Mesenchymal stem cell (in vitro differentiated cells and primary cell): ENCODE data around the gene LIG1.
"Not testable (repeated sequence)": the region's sequence is repeated elsewhere in the genome, so short reads cannot be mapped to it uniquely, and the experiment has no call there.

Source experiments
- DNase-seq: peaks from one replicate; pipeline ENCODE4 v3.0.0-alpha.2; 2013
- H2AFZ ChIP-seq: one replicate; pipeline ENCODE4 v1.6.1; 2013; ENCODE audit warnings: low read depth, mild to moderate bottlenecking, control low read depth, inconsistent platforms, low read length, moderate library complexity
- H2AK5ac ChIP-seq: 2 replicates; pipeline ENCODE4 v1.6.1; 2013; ENCODE audit warnings: low read length, moderate library complexity, mild to moderate bottlenecking, inconsistent platforms; ENCODE audit not compliant: severe bottlenecking
- H2BK120ac ChIP-seq: one replicate; pipeline ENCODE4 v1.6.1; 2013; ENCODE audit warnings: low read depth, mild to moderate bottlenecking, inconsistent platforms, low read length, moderate library complexity
- H2BK12ac ChIP-seq, 2 experiments: one replicate each; pipeline ENCODE4 v1.6.1; 2013; ENCODE audit warnings: inconsistent platforms in 2 of 2, low read length in 2 of 2, mild to moderate bottlenecking in 2 of 2, moderate library complexity in 2 of 2, control low read depth in 1 of 2
- H2BK15ac ChIP-seq: one replicate; pipeline ENCODE4 v1.6.1; 2013; ENCODE audit warnings: mild to moderate bottlenecking, low read depth, inconsistent platforms; ENCODE audit not compliant: poor library complexity, severe bottlenecking
- H2BK5ac ChIP-seq: 2 replicates; pipeline ENCODE4 v1.6.1; 2013; ENCODE audit warnings: low read depth, mild to moderate bottlenecking, low read length, control low read depth, inconsistent platforms; ENCODE audit not compliant: poor library complexity, severe bottlenecking
- H3K14ac ChIP-seq, 2 experiments: one replicate each; pipeline ENCODE4 v1.6.1; 2013; ENCODE audit warnings: inconsistent platforms in 2 of 2, low read length in 2 of 2, control low read depth in 1 of 2, mild to moderate bottlenecking in 1 of 2, moderate library complexity in 1 of 2
- H3K18ac ChIP-seq, 2 experiments: one replicate each; pipeline ENCODE4 v1.6.1; 2013; ENCODE audit warnings: inconsistent platforms in 2 of 2, low read length in 2 of 2, control low read depth in 1 of 2, low read depth in 1 of 2, mild to moderate bottlenecking in 1 of 2
- H3K23ac ChIP-seq, 2 experiments: one replicate each; pipeline ENCODE4 v1.6.1; 2013; ENCODE audit warnings: inconsistent platforms in 2 of 2, low read length in 2 of 2, mild to moderate bottlenecking in 2 of 2, moderate library complexity in 2 of 2, control low read depth in 1 of 2
- H3K27ac ChIP-seq: 2 replicates; pipeline ENCODE4 v1.5.1; 2013; ENCODE audit warnings: mild to moderate bottlenecking, moderate library complexity, low read length, control low read depth, inconsistent platforms; ENCODE audit not compliant: poor library complexity, severe bottlenecking
- H3K27me3 ChIP-seq, 2 experiments: 2 replicates each; pipeline versions ENCODE4 v1.6.1 to v1.7.0; 2013; ENCODE audit warnings: low read length in 2 of 2, mild to moderate bottlenecking in 2 of 2, moderate library complexity in 2 of 2, control low read depth in 1 of 2, inconsistent platforms in 1 of 2; ENCODE audit not compliant: control insufficient read depth in 1 of 2, insufficient read depth in 1 of 2
- H3K36me3 ChIP-seq, 2 experiments: 2 replicates each; pipeline versions ENCODE4 v1.6.1 to v1.7.0; 2013; ENCODE audit warnings: low read length in 2 of 2, control low read depth in 1 of 2, inconsistent platforms in 1 of 2, low read depth in 1 of 2, mild to moderate bottlenecking in 1 of 2; ENCODE audit not compliant: insufficient read depth in 2 of 2, control insufficient read depth in 1 of 2
- H3K4ac ChIP-seq, 2 experiments: one replicate each; pipeline ENCODE4 v1.6.1; 2013; ENCODE audit warnings: inconsistent platforms in 2 of 2, low read length in 2 of 2, mild to moderate bottlenecking in 2 of 2, moderate library complexity in 2 of 2, control low read depth in 1 of 2, low read depth in 1 of 2
- H3K4me1 ChIP-seq: 2 replicates; pipeline ENCODE4 v1.6.1; 2013; ENCODE audit warnings: low read depth, low read length, control low read depth; ENCODE audit not compliant: control insufficient read depth, insufficient read depth
- H3K4me2 ChIP-seq: 2 replicates; pipeline ENCODE4 v1.6.1; 2013; ENCODE audit warnings: low read length, mild to moderate bottlenecking, inconsistent platforms; ENCODE audit not compliant: poor library complexity, severe bottlenecking
- H3K4me3 ChIP-seq, 2 experiments: 2 replicates each; pipeline versions ENCODE4 v1.5.1 to v1.7.0; 2013; ENCODE audit warnings: low read length in 2 of 2, mild to moderate bottlenecking in 2 of 2, control low read depth in 1 of 2, low read depth in 1 of 2; ENCODE audit not compliant: insufficient read depth in 1 of 2
- H3K79me1 ChIP-seq: replicated peaks from 2 replicates; pipeline ENCODE4 v1.6.1; 2013; ENCODE audit warnings: mild to moderate bottlenecking, control low read depth, low read length, inconsistent platforms; ENCODE audit not compliant: poor library complexity, severe bottlenecking
- H3K9ac ChIP-seq: 2 replicates; pipeline ENCODE4 v1.7.0; 2013; ENCODE audit warnings: mild to moderate bottlenecking, low read length, moderate library complexity
- H3K9me3 ChIP-seq: 2 replicates; pipeline ENCODE4 v1.7.0; 2013; ENCODE audit warnings: mild to moderate bottlenecking, low read length; ENCODE audit not compliant: control insufficient read depth
- H4K8ac ChIP-seq: one replicate; pipeline ENCODE4 v1.6.1; 2013; ENCODE audit warnings: inconsistent platforms, mild to moderate bottlenecking, low read length, moderate library complexity
- H4K91ac ChIP-seq: one replicate; pipeline ENCODE4 v1.6.1; 2013; ENCODE audit warnings: mild to moderate bottlenecking, low read length, inconsistent platforms
- whole genome bisulfite sequencing: methylation state at CpG from one replicate; pipeline ENCODE4 v1.1.7; 2013; ENCODE audit warnings: mixed read lengths; 5-methylcytosine and 5-hydroxymethylcytosine counted together

The LIG1 gene

GRCh38 chr19:48091111-48091718 is 78.9 kb downstream of the LIG1 start:
- H3K36me3 ChIP-seq, H3K14ac ChIP-seq, H3K4me3 ChIP-seq, H3K4ac ChIP-seq, H3K27ac ChIP-seq, H2AFZ ChIP-seq, H4K8ac ChIP-seq, H2BK120ac ChIP-seq, H4K91ac ChIP-seq, H2BK15ac ChIP-seq, H2BK12ac ChIP-seq, H3K23ac ChIP-seq, H3K9ac ChIP-seq, H3K18ac ChIP-seq, H2BK5ac ChIP-seq, H3K4me2 ChIP-seq, H3K4me1 ChIP-seq, H3K79me1 ChIP-seq, H2AK5ac ChIP-seq: not testable (repeated sequence)
- DNase-seq, result peak; percentile 4
- H3K27me3 ChIP-seq, result peaks cover 29 to 79% of the 10 kb centered on the region in 2 experiments
- H3K9me3 ChIP-seq, result peaks cover 38% of the 10 kb centered on the region
- 74% methylated on average over 9 of the region's 13 CpGs for WGBS

GRCh38 chr19:48090281-48090802 is 79.8 kb downstream of the LIG1 start:
- WGBS, result 74% methylated on average over 5 of the region's 5 CpGs
- Histone ChIP-seq H2BK12ac (no peak overlapping the region), H2BK5ac (no peak overlapping the region), H2BK120ac (no peak overlapping the region), H3K14ac (no peak overlapping the region), H3K36me3 (no peaks in the 10 kb centered on the region), H3K27ac (no peak overlapping the region), H3K9me3 (peaks cover 45% of the 10 kb centered on the region), H3K4me2 (no peak overlapping the region), H4K8ac (no peak overlapping the region), H3K9ac (no peak overlapping the region), H2BK15ac (no peak overlapping the region), H3K4me3 (no peak overlapping the region), H3K18ac (no peak overlapping the region), H3K79me1 (no peaks in the 10 kb centered on the region), H3K4ac (no peak overlapping the region), H2AFZ (no peak overlapping the region), H2AK5ac (no peak overlapping the region), H4K91ac (no peak overlapping the region), H3K23ac (no peak overlapping the region), H3K27me3 (peaks cover 27 to 79% of the 10 kb centered on the region in 2 experiments), H3K4me1 (no peaks in the 10 kb centered on the region)
- no peak for DNase-seq

GRCh38 chr19:48088991-48089390 is 81.2 kb downstream of the LIG1 start:
- Histone ChIP-seq H3K27me3 (peaks cover 29 to 79% of the 10 kb centered on the region in 2 experiments), H3K9me3 (peaks cover 39% of the 10 kb centered on the region)
- 96% methylated on average over 3 of the region's 6 CpGs for WGBS
- not testable (repeated sequence) for H3K4me2 ChIP-seq, H3K14ac ChIP-seq, H3K18ac ChIP-seq, H2AFZ ChIP-seq, H4K91ac ChIP-seq, H2BK12ac ChIP-seq, H3K9ac ChIP-seq, H2BK15ac ChIP-seq, H2AK5ac ChIP-seq, DNase-seq, H2BK5ac ChIP-seq, H3K36me3 ChIP-seq, H3K27ac ChIP-seq, H2BK120ac ChIP-seq, H3K4me1 ChIP-seq, H3K4me3 ChIP-seq, H3K4ac ChIP-seq, H3K79me1 ChIP-seq, H3K23ac ChIP-seq, H4K8ac ChIP-seq

- H3K23ac ChIP-seq, result no peak overlapping the region
- no peak overlapping the region for H3K9ac ChIP-seq
- no peak overlapping the region for H3K4me2 ChIP-seq
- no peak overlapping the region for H2AK5ac ChIP-seq
- H3K79me1 ChIP-seq, result no peaks in the 10 kb centered on the region
- no peaks in the 10 kb centered on the region for H3K4me1 ChIP-seq
- H3K4me3 ChIP-seq, result no peak overlapping the region
- peaks cover 20 to 66% of the 10 kb centered on the region in 2 experiments for H3K27me3 ChIP-seq
- H3K27ac ChIP-seq, result no peak overlapping the region
- H3K9me3 ChIP-seq, result peaks cover 27% of the 10 kb centered on the region
- H3K14ac ChIP-seq, result no peak overlapping the region
- no peak overlapping the region for H3K18ac ChIP-seq
- no peak overlapping the region for H2BK12ac ChIP-seq
- no peak overlapping the region for H3K4ac ChIP-seq
- H2BK5ac ChIP-seq, result no peak overlapping the region
- no peak for DNase-seq
- H4K91ac ChIP-seq, result no peak overlapping the region
- no peak overlapping the region for H2BK120ac ChIP-seq
- WGBS, result 76% methylated on average over 7 of the region's 7 CpGs
- H3K36me3 ChIP-seq, result no peaks in the 10 kb centered on the region
- H2BK15ac ChIP-seq, result no peak overlapping the region
- no peak overlapping the region for H4K8ac ChIP-seq
- H2AFZ ChIP-seq, result no peak overlapping the region
Observed at GRCh38 chr19:48085904-48086864, 84.0 kb downstream of the LIG1 start.
